ENCODE data around the gene ZNF654. TPM values are rescaled to one million over a fixed set of nuclear protein-coding genes. Genes with fewer than 3 reads are reported as not detected.

The ZNF654 gene
- total RNA-seq, 2 donors from 2014 or later, result 12.5 to 18.1 TPM

- no peak overlapping the region for H3K27ac ChIP-seq
- TF ChIP-seq POLR2A (IDR thresholded peaks at IDR 0.05) (no peak), POLR2AphosphoS5 (IDR thresholded peaks at IDR 0.05) (no peak), CTCF (IDR thresholded peaks at IDR 0.05) (no peak)
- intact Hi-C loops (cut with DNase I), result no loop called here
Observed at GRCh38 chr3:88092270-88092669, 33.2 kb downstream of the ZNF654 start.

GRCh38 chr3:88093266-88093665 lies 34.2 kb downstream of the ZNF654 start:
- WGBS, result 60% methylated on average over 1 of the region's 1 CpG
- Histone ChIP-seq H3K9me3 (no peaks in the 10 kb centered on the region), H3K27ac (no peak overlapping the region), H3K4me1 (replicated peaks) (no peaks in the 10 kb centered on the region), H3K27me3 (replicated peaks; ENCODE audit: insufficient read depth) (no peaks in the 10 kb centered on the region), H3K4me3 (no peak overlapping the region), H3K36me3 (no peaks in the 10 kb centered on the region)
- TF ChIP-seq POLR2A (IDR thresholded peaks at IDR 0.05) (no peak), POLR2AphosphoS5 (IDR thresholded peaks at IDR 0.05) (no peak), CTCF (IDR thresholded peaks at IDR 0.05) (no peak)
- intact Hi-C loops (cut with DNase I), result no loop called here
- no peak for DNase-seq (ENCODE audit: low spot score)

More at GRCh38 chr3:88092270-88092669, 33.2 kb downstream of the ZNF654 start:
- H3K4me1 ChIP-seq (replicated peaks), result no peaks in the 10 kb centered on the region
- no peaks in the 10 kb centered on the region for H3K27me3 ChIP-seq (replicated peaks; ENCODE audit: insufficient read depth)
- no peaks in the 10 kb centered on the region for H3K36me3 ChIP-seq
- H3K4me3 ChIP-seq, result no peak overlapping the region
- no peaks in the 10 kb centered on the region for H3K9me3 ChIP-seq
- no peak for DNase-seq (ENCODE audit: low spot score)

- intact Hi-C loops (cut with DNase I), result no loop called here
- 100% methylated on average over 1 of the region's 1 CpG for WGBS
Observed at GRCh38 chr3:88101142-88101541, 42.1 kb downstream of the ZNF654 start.

GRCh38 chr3:88105325-88105724 lies 46.3 kb downstream of the ZNF654 start:
- intact Hi-C loops (cut with DNase I), result no loop called here
- Histone ChIP-seq H3K27ac (no peak overlapping the region), H3K36me3 (no peaks in the 10 kb centered on the region), H3K27me3 (replicated peaks; ENCODE audit: insufficient read depth) (no peaks in the 10 kb centered on the region), H3K4me3 (no peak overlapping the region), H3K9me3 (no peaks in the 10 kb centered on the region), H3K4me1 (replicated peaks) (no peaks in the 10 kb centered on the region)
- no peak for TF ChIP-seq POLR2A (IDR thresholded peaks at IDR 0.05)
- DNase-seq (ENCODE audit: low spot score), result no peak

More at GRCh38 chr3:88101142-88101541, 42.1 kb downstream of the ZNF654 start:
- Histone ChIP-seq H3K27ac (no peak overlapping the region), H3K9me3 (no peaks in the 10 kb centered on the region), H3K4me3 (no peak overlapping the region), H3K36me3 (no peaks in the 10 kb centered on the region), H3K27me3 (replicated peaks; ENCODE audit: insufficient read depth) (no peaks in the 10 kb centered on the region), H3K4me1 (replicated peaks) (no peaks in the 10 kb centered on the region)
- TF ChIP-seq CTCF (IDR thresholded peaks at IDR 0.05), result no peak
- no peak for TF ChIP-seq POLR2AphosphoS5 (IDR thresholded peaks at IDR 0.05)
- no peak for TF ChIP-seq POLR2A (IDR thresholded peaks at IDR 0.05)
- DNase-seq (ENCODE audit: low spot score), result no peak

- intact Hi-C loops (cut with DNase I), result loop anchor here (5.0 to 10.0 kb wide), 2 partner anchors 57 to 110 kb away; partner anchors contain the start of genes CGGBP1 and ZNF654
- H3K4me3 ChIP-seq, result no peak overlapping the region
- WGBS, result 97% methylated on average over 1 of the region's 1 CpG
- H3K36me3 ChIP-seq, result no peaks in the 10 kb centered on the region
- no peak overlapping the region for H3K27ac ChIP-seq
- H3K27me3 ChIP-seq (replicated peaks; ENCODE audit: insufficient read depth), result no peaks in the 10 kb centered on the region
- no peaks in the 10 kb centered on the region for H3K4me1 ChIP-seq (replicated peaks)
- no peaks in the 10 kb centered on the region for H3K9me3 ChIP-seq
- no peak for DNase-seq (ENCODE audit: low spot score)
- TF ChIP-seq CTCF (IDR thresholded peaks at IDR 0.05) (no peak), POLR2A (IDR thresholded peaks at IDR 0.05) (no peak), POLR2AphosphoS5 (IDR thresholded peaks at IDR 0.05) (no peak)
Observed at GRCh38 chr3:88112289-88112688, 53.2 kb downstream of the ZNF654 start.

Measured in prostate gland (tissue), 2 donors.